Inferior parietal cortex (tissue), 1 donor: Measurements from ENCODE around the gene WDR20.
"Not testable (repeated sequence)": the region's sequence is repeated elsewhere in the genome, so short reads cannot be mapped to it uniquely, and the experiment has no call there.

Experiments used
- DNase-seq: peaks from one replicate; pipeline ENCODE4 v3.0.0-alpha.2; 2016; ENCODE audit errors: extremely low spot score

Gene WDR20

DNA sequence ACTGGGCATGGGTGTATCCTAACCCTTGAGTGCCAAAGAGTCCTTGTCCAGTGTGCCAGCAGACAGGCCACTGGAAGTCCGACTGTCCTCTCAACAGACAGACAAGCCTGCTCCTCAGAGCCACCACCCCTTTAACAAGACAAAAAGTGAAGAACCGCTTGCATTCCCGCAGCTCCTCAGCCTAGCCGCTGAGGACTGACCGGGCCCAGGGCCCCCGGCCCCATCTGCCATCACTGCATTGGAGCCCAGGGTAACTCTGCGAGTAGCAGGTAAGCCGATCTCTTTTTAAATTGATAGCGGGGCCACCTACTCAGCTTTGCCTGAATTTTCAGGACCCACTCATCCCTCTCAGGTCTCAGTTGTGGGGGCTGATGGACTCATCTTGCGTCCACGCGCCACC lies 96.3 kb downstream of the WDR20 start:
- no peak for DNase-seq

DNA sequence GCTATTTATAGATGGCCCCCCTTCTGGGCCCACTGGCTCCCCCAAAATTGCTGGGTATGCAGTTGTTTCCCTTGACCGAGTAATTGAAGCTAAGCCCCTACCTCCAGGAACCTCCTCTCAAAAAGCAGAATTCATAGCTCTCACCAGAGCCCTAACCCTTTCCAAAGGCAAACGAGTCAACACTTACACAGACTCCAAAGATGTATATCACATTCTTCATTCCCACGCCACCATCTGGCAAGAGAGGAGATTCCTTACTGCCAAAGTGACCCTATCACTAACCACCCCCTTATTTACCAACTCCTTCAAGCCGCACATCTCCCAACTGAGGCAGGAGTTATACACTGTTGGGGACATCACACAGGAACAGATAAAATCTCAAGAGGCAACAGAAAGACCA lies 98.4 kb downstream of the WDR20 start:
- no peak for DNase-seq

DNA sequence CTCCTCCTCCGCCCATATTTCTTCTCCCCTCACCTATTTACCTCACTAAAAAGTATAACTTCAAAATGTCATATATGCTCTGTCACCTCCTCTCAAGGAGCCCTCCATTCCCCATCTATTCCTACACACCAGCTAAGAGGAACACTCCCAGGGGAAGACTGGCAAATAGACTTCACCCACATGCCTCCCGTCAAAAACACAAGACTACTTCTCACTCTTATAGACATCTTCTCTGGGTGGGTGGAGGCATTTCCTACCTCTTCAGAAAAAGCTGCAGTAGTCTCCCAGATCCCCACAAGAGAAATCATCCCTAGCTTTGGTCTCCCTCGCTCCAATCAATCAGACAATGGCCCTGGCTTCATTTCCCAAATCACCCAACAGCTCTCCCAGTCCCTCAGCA lies 99.1 kb downstream of the WDR20 start:
- DNase-seq = no peak

DNA sequence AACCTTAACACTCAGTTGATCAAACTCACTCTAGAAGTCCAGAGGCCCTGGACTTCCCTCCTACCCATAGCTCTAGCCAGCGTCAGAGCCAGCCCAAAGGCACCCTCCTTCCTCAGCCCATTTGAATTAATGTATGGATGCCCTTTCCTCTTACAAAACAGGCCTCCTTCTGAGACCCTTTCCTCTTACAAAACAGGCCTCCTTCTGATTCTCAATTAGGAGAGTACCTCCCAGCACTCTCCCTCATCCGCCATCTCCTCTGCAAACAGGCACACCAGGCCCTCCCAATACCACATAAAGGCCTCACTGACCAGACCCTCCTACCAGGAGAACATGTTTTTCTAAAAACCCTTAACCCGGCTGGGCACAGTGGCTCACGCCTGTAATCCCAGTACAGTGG lies 99.5 kb downstream of the WDR20 start:
- DNase-seq = no peak

DNA sequence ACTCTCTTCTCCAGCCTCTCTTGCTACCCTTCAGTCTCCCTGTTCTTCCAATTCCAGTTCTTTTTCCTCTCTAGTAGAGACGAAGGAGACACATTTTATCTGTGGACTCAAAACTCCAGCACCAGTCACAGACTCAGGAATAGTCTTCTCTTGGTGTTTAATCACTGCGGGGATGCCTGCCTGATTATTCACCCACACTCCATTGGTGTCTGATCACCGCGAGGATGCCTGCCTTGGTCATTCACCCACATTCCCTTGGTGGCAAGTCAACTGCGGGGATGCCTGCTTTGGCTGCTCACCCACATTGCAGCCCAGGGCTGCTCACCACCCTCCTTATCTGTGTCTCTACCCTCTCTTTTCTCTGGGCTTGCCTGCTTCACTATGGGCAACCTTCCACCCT lies 100.8 kb downstream of the WDR20 start:
- DNase-seq = not testable (repeated sequence)

DNA sequence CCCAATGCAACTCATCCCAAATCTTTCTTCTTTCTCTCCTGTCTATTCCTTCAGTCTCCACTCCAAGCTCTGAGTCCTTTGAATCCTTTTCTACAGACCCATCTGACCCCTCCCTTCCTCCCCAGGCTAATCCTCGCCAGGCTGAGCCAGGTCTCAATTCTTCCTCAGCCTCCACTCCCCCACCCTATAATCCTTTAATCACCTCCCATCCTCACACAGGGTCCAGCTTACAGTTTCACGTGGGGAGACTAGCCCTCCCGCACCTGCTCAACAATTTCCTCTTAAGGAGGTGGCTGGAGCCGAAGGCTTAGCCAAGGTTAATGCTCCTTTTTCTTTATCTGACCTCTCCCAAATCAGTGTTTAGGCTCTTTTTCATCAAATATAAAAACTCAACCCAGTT lies 101.5 kb downstream of the WDR20 start:
- DNase-seq = no peak

DNA sequence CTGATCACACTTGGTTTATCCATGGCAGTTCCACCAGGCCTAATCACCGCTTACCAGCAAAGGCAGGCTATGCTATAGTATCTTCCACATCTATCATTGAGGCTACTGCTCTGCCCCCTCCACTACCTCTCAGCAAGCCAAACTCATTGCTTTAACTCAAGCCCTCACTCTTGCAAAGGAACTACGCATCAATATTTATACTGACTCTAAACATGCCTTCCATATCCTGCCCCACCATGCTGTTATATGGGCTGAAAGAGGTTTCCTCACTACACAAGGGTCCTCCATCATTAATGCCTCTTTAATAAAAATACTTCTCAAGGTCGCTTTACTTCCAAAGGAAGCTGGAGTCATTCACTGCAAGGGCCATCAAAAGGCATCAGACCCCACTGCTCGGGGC lies 104.1 kb downstream of the WDR20 start:
- not testable (repeated sequence) for DNase-seq

DNA sequence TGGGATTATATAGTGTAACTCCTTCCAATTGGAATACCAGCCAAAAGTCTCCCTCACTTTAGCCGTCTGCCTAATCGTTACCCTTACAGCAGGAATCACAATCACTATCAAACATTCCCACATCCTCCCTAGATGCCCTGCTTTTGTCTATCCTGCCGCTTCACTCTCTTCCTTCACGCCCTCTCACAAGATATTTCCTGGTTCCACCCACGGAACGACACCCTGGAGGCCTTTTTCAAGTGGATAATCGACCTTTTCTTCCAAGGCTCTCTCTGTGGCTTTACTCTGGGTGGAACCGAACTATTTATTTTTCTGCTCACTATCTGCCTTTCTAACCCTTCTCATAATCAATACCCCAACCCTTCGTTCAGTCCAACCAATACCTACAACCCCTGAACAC lies 106.4 kb downstream of the WDR20 start:
- no peak for DNase-seq

DNA sequence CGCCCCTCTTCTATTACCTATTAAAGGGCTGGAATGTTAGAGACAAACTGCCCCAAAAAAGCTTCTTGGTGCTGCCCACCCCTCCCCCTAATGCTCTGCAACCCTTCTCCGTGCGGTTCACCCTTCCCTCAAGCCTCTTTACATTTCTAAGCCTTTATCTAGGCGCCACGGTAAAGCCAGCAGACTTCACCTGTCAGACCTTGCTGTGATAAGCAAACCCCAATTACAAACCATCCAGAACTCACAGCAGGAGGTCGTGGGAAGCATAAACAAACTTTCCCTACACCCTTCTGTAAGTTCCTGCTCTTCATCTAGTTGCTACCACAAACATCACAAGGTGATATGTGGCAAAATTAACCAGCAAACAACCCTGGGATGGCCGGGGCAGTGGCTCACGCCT lies 108.4 kb downstream of the WDR20 start:
- DNase-seq = no peak

DNA sequence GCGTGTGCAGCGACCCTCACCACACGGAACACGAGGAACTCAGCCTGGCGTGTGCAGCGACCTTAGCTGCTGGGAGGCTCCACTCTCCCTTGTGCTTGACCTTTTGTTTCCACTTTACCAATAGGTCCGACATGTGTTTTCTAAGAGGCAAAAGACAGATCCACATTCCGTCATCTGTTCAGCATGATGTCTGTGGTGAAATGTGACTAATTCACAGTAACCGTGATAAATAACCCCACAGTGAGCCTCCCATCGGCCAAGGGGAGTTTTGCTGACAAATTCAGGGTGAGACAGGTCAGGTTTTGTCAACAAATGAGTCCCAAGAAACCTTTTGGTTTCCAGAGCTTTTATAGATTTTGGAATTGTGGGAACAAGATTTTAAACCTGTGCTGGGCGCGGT lies 109.3 kb downstream of the WDR20 start:
- DNase-seq = no peak

DNA sequence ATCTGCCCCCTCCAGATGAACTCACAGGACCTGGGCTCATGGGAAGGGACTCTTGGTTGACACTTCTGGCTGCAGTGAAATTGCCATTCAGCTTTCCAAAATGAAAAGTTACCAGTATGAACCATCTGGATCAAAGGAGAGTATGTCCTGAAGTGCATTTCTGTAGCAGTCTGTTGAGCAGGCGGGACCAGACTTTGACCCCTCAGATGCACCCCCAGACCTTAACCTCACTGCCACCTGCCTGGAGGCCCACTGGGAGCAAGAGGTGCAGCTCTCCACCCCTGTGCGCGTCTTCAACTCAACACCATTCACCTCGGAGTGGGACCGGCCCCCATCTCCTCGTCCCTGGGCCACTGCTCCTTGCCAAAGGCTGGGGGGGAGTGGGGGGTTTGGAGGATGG lies 110.3 kb downstream of the WDR20 start:
- DNase-seq = no peak

DNA sequence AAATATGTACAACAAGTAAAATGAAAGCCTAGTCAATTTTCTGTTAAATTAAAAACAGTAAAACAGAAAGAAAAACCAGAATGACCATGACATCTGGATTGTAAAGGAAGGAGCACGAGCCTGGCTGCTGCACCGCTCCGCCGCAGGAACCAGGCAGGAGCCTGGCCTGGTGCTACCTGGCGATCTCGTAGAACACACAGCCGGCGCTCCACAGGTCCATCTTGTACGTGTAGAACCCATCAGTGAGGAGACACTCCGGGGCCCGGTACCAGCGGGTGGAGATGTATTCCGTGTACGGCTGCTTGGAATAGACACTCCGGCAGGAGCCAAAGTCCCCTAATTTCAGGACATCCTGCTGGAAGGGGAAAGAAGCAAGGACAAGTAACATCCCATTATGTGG lies 110.9 kb downstream of the WDR20 start:
- no peak for DNase-seq

DNA sequence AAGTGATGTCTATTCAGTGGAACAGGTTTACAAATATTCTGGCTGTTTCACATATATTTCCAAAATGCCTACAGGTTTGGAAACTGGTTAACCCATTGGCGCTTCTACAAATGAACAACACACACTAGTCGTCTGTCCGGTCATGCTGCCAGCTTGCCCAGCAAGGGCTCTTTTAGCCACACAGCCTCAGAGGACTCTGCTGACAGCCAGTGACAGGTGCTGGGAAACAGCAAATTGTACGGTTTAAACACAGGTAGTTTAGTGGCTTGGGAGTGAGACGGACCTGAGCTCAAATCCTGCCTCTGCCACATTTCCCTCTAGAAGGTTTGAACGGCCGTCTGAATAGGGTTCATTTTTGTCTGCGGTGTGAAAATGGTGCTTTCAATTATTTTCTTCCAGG lies 111.5 kb downstream of the WDR20 start:
- no peak for DNase-seq

DNA sequence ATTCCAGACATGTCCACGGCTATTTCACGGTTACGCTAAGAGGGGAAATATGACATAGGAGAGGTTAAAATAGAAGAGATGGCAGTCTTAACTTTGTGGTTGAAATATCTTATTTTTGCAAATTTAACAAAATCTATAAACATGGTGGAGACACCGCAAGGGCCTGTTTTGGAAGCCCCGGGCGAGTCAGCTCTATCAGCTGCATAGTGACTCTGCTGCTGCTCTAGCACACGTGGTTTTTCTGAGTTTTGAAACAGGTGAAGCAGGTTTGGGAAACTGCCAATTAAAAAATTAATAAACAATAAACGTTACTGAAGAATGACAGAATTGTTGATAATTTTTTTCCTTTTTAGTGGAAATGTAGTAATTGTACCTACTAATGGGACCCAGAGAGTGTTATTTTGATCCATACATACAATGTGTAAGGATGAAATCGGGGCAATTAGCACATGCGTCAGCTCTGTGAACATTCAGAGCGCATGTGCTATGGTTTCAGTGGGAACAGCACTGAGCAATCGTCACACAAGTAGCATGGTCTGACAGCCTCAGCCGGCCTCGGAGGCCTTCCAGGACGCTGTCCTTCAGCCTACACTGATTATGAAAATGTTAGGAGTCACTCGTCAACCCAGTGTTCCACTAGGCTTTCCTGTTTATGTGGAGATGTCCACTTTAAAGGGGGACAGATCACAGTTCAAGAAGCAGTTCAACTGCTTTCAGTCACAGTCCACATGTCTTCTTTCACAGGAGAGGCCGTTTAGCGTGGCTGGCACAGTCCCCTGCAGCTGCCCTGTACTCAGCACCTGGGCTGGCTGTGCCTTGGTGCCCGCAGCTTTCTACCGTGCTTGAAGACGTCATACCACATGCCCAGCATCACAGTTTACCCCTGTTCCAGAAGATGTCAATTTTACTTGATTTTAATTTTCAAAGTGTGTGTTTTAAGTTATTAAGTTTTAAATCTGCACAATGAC lies 113.4 kb downstream of the WDR20 start:
- no peak for DNase-seq

DNA sequence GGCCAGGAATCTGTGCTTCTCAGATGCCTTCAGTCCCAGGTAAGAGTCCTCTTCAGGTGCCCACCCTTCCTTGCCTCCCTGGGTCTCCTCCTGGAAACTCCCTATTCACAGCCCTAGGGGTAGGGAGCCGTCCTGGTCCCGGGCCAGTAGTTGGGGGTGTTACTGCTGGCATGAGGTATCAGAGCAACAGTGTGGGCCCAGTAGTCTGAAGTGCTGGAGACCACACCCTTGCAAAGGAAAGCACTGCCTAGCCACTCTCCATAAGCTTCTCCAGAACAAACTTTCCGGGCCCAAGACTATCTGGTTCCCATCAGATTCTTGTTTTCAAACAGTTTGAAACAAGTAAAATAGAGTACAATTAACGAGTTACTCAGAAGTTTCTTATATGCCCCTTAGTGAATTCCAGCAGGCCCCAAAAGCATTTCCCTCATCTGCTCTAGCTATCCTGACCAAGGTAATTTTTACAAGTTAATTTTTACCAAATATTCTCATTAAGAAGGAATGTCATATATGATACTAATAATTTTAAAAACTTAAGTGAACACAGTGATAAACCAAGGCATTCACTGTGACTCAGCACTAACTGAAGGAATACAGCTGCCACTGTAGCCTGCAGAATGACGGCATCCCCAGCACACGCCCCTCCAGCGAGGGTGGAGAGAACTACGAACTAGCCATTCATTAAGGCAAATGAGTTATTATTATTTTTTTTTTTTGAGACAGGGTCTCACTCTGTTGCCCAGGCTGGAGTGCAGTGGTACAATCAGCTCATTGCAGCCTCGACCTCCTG lies 115.9 kb downstream of the WDR20 start:
- no peak for DNase-seq

DNA sequence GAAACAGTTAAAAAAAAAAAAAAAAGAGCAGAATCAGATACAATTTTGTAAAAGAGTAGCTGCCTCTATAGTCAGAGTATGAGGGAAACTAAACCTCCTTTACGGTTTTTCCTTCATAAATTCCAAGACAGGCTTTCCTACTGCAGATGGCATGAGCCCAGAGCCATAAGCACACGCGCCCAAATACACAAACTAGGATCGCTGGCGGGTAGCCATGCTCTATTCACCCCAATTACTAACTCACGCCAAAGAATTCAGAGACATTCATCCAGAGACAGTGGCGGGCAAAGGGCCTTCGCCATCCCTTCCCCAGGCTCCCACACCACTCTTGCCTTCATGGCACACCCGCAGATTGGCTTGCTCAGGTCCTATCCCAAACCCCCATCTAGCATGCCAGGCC lies 117.0 kb downstream of the WDR20 start:
- DNase-seq = no peak

DNA sequence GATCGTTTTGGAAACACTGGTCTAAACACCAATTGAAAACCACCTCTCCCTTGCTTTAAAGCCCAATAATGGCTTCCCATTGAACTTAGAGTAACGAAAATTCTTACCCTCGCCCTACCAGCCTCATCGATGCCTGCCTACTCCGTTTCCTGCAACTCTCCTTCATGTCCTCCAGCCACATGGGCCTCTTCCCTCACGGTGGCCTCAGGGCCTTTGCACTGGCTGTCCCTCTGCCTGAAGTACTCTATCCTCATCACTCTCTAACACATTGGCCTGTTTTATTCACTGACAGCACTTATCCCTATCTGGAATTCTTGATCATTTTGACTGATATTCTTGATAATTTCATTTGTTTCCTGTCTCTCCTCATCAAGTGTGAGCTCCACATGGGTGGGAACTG lies 118.4 kb downstream of the WDR20 start:
- no peak for DNase-seq
